GM18508 (cell line): Measurements from ENCODE around the gene AIFM3.
"Not testable (repeated sequence)": the region's sequence is repeated elsewhere in the genome, so short reads cannot be mapped to it uniquely, and the experiment has no call there.

ENCODE experiments used
- ATAC-seq: cut with Tn5 transposase; IDR thresholded peaks from one replicate; pipeline ENCODE4 v1.9.1; 2021; ENCODE audit warnings: moderate number of reproducible peaks; ENCODE audit not compliant: insufficient read depth, unreplicated experiment

Gene AIFM3

GRCh38 chr22:20999350-21000206 lies 32.5 kb downstream of the AIFM3 start:
- no peak for ATAC-seq

- ATAC-seq, result no peak
Measured at GRCh38 chr22:21000207-21000986, 33.3 kb downstream of the AIFM3 start.

GRCh38 chr22:21000987-21001600 lies 34.0 kb downstream of the AIFM3 start:
- ATAC-seq, result peak; percentile 9

- ATAC-seq, result peak; percentile 43
Measured at GRCh38 chr22:21001601-21002325, 34.7 kb downstream of the AIFM3 start, which contains the start of gene THAP7. THAP7 (minus strand) TSS chr22:21002118; CDS start chr22:21001911, 207 bp downstream.

- ATAC-seq, result no peak
Measured at GRCh38 chr22:21003782-21004181, 36.7 kb downstream of the AIFM3 start.

- not testable (repeated sequence) for ATAC-seq
Measured at GRCh38 chr22:21009208-21009607, 42.2 kb downstream of the AIFM3 start.

GRCh38 chr22:21009638-21010425 lies 42.8 kb downstream of the AIFM3 start:
- no peak for ATAC-seq

GRCh38 chr22:21010426-21011113 lies 43.5 kb downstream of the AIFM3 start:
- no peak for ATAC-seq

GRCh38 chr22:21012446-21013407 lies 45.7 kb downstream of the AIFM3 start:
- no peak for ATAC-seq

GRCh38 chr22:21013657-21014201 lies 46.7 kb downstream of the AIFM3 start:
- no peak for ATAC-seq

GRCh38 chr22:21014202-21014725 lies 47.2 kb downstream of the AIFM3 start:
- no peak for ATAC-seq

GRCh38 chr22:21014726-21015465 lies 47.8 kb downstream of the AIFM3 start, which contains the start of gene P2RX6:
P2RX6 (plus strand) TSS chr22:21015165; CDS start chr22:21015175, 10 bp downstream.
- no peak for ATAC-seq

- no peak for ATAC-seq
Measured at GRCh38 chr22:21015466-21016006, 48.5 kb downstream of the AIFM3 start.

- no peak for ATAC-seq
Measured at GRCh38 chr22:21016644-21017420, 49.8 kb downstream of the AIFM3 start.

GRCh38 chr22:21018314-21018713 lies 51.3 kb downstream of the AIFM3 start:
- ATAC-seq, result no peak
